Mesothelial cell of epicardium (in vitro differentiated cells): ENCODE data around the gene HIPK1. TPM values are rescaled to one million over a fixed set of nuclear protein-coding genes. Genes with fewer than 3 reads are reported as not detected.

Source experiments
- DNase-seq, 2 experiments: peaks; one replicate each; pipeline ENCODE4 v3.0.0; 2021; ENCODE audit warnings: low spot score in 2 of 2; ENCODE audit not compliant: unreplicated experiment in 2 of 2
- H3K27ac Mint-ChIP-seq: 2 replicates; pipeline ENCODE4 v1.8.0; 2021; ENCODE audit warnings: mixed read lengths
- H3K27me3 Mint-ChIP-seq: 2 replicates; pipeline ENCODE4 v1.8.0; 2021; ENCODE audit warnings: low read depth, mixed read lengths
- H3K36me3 Mint-ChIP-seq: 2 replicates; pipeline ENCODE4 v1.8.0; 2021; ENCODE audit warnings: mixed read lengths
- H3K4me1 Mint-ChIP-seq: 2 replicates; pipeline ENCODE4 v1.8.0; 2021; ENCODE audit warnings: mixed read lengths
- H3K4me3 Mint-ChIP-seq: 2 replicates; pipeline ENCODE4 v1.8.0; 2021; ENCODE audit warnings: mild to moderate bottlenecking, moderate library complexity, mixed read lengths
- H3K9me3 Mint-ChIP-seq: 2 replicates; pipeline ENCODE4 v1.8.0; 2021; ENCODE audit warnings: mixed read lengths
- total RNA-seq: library from RNA; stranded (reverse); gene quantifications from 3 replicates; pipeline ENCODE4 v1.2.1, GENCODE V29; 2021
- TF ChIP-seq, protein P1 (sequence below): fragments of 200-600 bp; sonication (generic); IDR thresholded peaks from one replicate; pipeline ENCODE4 v1.5.0; 2021; ENCODE audit warnings: antibody characterized with exemption; ENCODE audit not compliant: unreplicated experiment

The HIPK1 gene
- total RNA-seq, 1 donor from 2014 or later: 43.9 TPM

- Mint-ChIP-seq H3K36me3 (peaks cover 14% of the 10 kb centered on the region), H3K9me3 (peaks cover 28% of the 10 kb centered on the region), H3K27ac (no peak overlapping the region), H3K4me3 (no peak overlapping the region), H3K4me1 (peaks cover 13% of the 10 kb centered on the region), H3K27me3 (no peaks in the 10 kb centered on the region)
- DNase-seq: no peak
- TF ChIP-seq, protein P1, sequence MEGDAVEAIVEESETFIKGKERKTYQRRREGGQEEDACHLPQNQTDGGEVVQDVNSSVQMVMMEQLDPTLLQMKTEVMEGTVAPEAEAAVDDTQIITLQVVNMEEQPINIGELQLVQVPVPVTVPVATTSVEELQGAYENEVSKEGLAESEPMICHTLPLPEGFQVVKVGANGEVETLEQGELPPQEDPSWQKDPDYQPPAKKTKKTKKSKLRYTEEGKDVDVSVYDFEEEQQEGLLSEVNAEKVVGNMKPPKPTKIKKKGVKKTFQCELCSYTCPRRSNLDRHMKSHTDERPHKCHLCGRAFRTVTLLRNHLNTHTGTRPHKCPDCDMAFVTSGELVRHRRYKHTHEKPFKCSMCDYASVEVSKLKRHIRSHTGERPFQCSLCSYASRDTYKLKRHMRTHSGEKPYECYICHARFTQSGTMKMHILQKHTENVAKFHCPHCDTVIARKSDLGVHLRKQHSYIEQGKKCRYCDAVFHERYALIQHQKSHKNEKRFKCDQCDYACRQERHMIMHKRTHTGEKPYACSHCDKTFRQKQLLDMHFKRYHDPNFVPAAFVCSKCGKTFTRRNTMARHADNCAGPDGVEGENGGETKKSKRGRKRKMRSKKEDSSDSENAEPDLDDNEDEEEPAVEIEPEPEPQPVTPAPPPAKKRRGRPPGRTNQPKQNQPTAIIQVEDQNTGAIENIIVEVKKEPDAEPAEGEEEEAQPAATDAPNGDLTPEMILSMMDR: no peak
Measured at GRCh38 chr1:113993072-113993471, 63.9 kb downstream of the HIPK1 start.

- H3K4me1 Mint-ChIP-seq: peaks cover 18% of the 10 kb centered on the region
- no peak for DNase-seq
- no peak overlapping the region for H3K4me3 Mint-ChIP-seq
- H3K27ac Mint-ChIP-seq: no peak overlapping the region
- TF ChIP-seq, protein P1: no peak
- no peaks in the 10 kb centered on the region for H3K27me3 Mint-ChIP-seq
- H3K9me3 Mint-ChIP-seq: peaks cover 28% of the 10 kb centered on the region
- peaks cover 14% of the 10 kb centered on the region for H3K36me3 Mint-ChIP-seq
Measured at GRCh38 chr1:113993766-113994165, 64.6 kb downstream of the HIPK1 start.

- H3K27me3 Mint-ChIP-seq: no peaks in the 10 kb centered on the region
- DNase-seq: no peak
- peaks cover 14% of the 10 kb centered on the region for H3K36me3 Mint-ChIP-seq
- H3K9me3 Mint-ChIP-seq: peaks cover 28% of the 10 kb centered on the region
- H3K4me3 Mint-ChIP-seq: no peak overlapping the region
- TF ChIP-seq, protein P1: no peak
- peaks cover 18% of the 10 kb centered on the region for H3K4me1 Mint-ChIP-seq
- H3K27ac Mint-ChIP-seq: no peak overlapping the region
Measured at GRCh38 chr1:113995382-113995781, 66.3 kb downstream of the HIPK1 start.

- H3K9me3 Mint-ChIP-seq: peaks cover 28% of the 10 kb centered on the region
- TF ChIP-seq, protein P1: no peak
- H3K4me3 Mint-ChIP-seq: no peak overlapping the region
- peaks cover 15% of the 10 kb centered on the region for H3K4me1 Mint-ChIP-seq
- no peaks in the 10 kb centered on the region for H3K27me3 Mint-ChIP-seq
- H3K36me3 Mint-ChIP-seq: peaks cover 14% of the 10 kb centered on the region
- H3K27ac Mint-ChIP-seq: no peak overlapping the region
- no peak for DNase-seq
Measured at GRCh38 chr1:113998361-113998760, 69.2 kb downstream of the HIPK1 start.

DNA sequence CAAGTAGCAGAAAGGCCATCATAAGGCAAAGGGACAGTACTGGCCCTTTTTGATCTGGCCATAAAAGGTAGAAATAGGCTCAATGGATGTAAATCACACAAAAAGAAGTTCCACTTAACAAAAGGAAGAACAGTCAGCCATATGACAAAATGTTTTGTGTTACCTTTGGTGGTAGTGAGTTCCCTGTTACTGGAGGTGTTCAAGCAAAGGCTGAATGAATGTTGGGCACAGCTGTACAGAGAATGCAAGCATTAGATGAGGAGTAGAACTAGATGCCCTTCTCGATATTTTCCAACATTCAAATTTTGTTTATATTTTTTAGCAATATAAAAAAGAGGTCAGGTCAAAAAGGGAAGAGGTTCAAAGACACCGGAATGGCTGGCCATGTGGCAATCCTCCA is 70.1 kb downstream of the HIPK1 start:
- peaks cover 26% of the 10 kb centered on the region for H3K9me3 Mint-ChIP-seq
- DNase-seq: no peak
- H3K27me3 Mint-ChIP-seq: no peaks in the 10 kb centered on the region
- H3K4me3 Mint-ChIP-seq: no peak overlapping the region
- TF ChIP-seq, protein P1: no peak
- H3K27ac Mint-ChIP-seq: no peak overlapping the region
- peaks cover 22% of the 10 kb centered on the region for H3K4me1 Mint-ChIP-seq
- peaks cover 10% of the 10 kb centered on the region for H3K36me3 Mint-ChIP-seq

DNA sequence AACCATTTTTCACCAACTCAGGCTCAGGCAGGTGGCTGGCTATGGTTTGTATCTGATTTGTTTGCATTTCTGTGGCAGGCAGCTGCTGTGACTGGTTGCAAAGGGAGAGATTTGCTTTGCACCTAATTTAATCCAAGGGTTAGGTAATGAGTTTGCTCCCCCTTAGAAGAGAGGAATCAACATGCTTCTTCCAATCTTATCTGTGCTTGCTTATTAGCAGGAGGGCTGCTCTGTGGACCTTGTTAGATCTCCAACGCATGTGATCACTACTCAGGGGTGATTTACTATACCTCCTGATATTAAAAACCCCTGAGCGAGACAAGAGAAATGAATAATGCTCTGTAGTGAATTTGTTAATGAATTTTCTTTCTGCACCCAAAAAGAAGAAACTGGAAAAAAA is 70.7 kb downstream of the HIPK1 start:
- Mint-ChIP-seq H3K27ac (no peak overlapping the region), H3K9me3 (peaks cover 26% of the 10 kb centered on the region), H3K4me3 (no peak overlapping the region), H3K4me1 (peaks cover 22% of the 10 kb centered on the region), H3K27me3 (no peaks in the 10 kb centered on the region), H3K36me3 (peaks cover 6% of the 10 kb centered on the region)
- TF ChIP-seq, protein P1: no peak
- no peak for DNase-seq
